ENCODE results near the gene MAPK11. TPM values are rescaled to one million over a fixed set of nuclear protein-coding genes. Genes with fewer than 3 reads are reported as not detected.

The MAPK11 gene
- polyA plus RNA-seq, 1 donor (not counting 4 experiments of a cell fraction or from before 2014, with no cell fraction given): 4.6 TPM

GRCh38 chr22:50312371-50312770 is 42.2 kb upstream of the MAPK11 start:
- no peaks in the 10 kb centered on the region for H3K9me3 ChIP-seq (ENCODE audit: control insufficient read depth, low read depth, low read length)
- no peaks in the 10 kb centered on the region for H3K36me3 ChIP-seq (ENCODE audit: control insufficient read depth in 2 of 2, extremely low read depth in 1 of 2, insufficient read depth in 2 of 2, low read length in 2 of 2)
- H3K9ac ChIP-seq (ENCODE audit: control insufficient read depth, extremely low read depth, insufficient read depth, low read length): no peak overlapping the region
- H2AFZ ChIP-seq (ENCODE audit: control insufficient read depth, low read length): no peak overlapping the region
- no peaks in the 10 kb centered on the region for H3K79me2 ChIP-seq (ENCODE audit: control insufficient read depth, insufficient read depth, low read length)
- H4K20me1 ChIP-seq (ENCODE audit: control insufficient read depth, extremely low read depth, insufficient read depth, low read length): no peaks in the 10 kb centered on the region
- H3K27me3 ChIP-seq (ENCODE audit: control insufficient read depth, extremely low read depth, insufficient read depth, low read length): peaks cover 13% of the 10 kb centered on the region
- H3K27ac ChIP-seq (ENCODE audit: control insufficient read depth, insufficient read depth, low read length): no peak overlapping the region
- peaks cover 4% of the 10 kb centered on the region for H3K4me1 ChIP-seq (ENCODE audit: control insufficient read depth, extremely low read depth, insufficient read depth, low read length)
- no peak overlapping the region for H3K4me2 ChIP-seq (ENCODE audit: control insufficient read depth, extremely low read depth, insufficient read depth, low read depth, low read length)
- H3K4me3 ChIP-seq (ENCODE audit: control insufficient read depth in 2 of 3, extremely low read depth in 1 of 3, insufficient read depth in 2 of 3, low read depth in 1 of 3, low read length in 3 of 3): no peak overlapping the region
- no peak for FAIRE-seq
- TF ChIP-seq EZH2 (IDR thresholded peaks at IDR 0.05; ENCODE audit: low read length): no peak
- no peak for TF ChIP-seq CTCF (optimal IDR thresholded peaks at IDR 0.05 in 1 of 3, IDR thresholded peaks at IDR 0.05 in 1 of 3, conservative IDR thresholded peaks at IDR 0.05 in 1 of 3; ENCODE audit: extremely low read depth in 1 of 3, insufficient read depth in 2 of 3, low read length in 3 of 3)
- DNase-seq (ENCODE audit: low read depth, low spot score): no peak
- dilution Hi-C loops (cut with MboI; ENCODE audit: extremely low pct_ligation_motif_present, low sequenced_read_pairs): no loop called here
- H3K9me1 ChIP-seq (ENCODE audit: control insufficient read depth, extremely low read depth, insufficient read depth, low read length): no peaks in the 10 kb centered on the region

- H3K79me2 ChIP-seq (ENCODE audit: control insufficient read depth, insufficient read depth, low read length): peaks cover 2% of the 10 kb centered on the region
- no peaks in the 10 kb centered on the region for H4K20me1 ChIP-seq (ENCODE audit: control insufficient read depth, extremely low read depth, insufficient read depth, low read length)
- peaks cover 13% of the 10 kb centered on the region for H3K27me3 ChIP-seq (ENCODE audit: control insufficient read depth, extremely low read depth, insufficient read depth, low read length)
- no peak overlapping the region for H3K27ac ChIP-seq (ENCODE audit: control insufficient read depth, insufficient read depth, low read length)
- H3K4me2 ChIP-seq (ENCODE audit: control insufficient read depth, extremely low read depth, insufficient read depth, low read depth, low read length): no peak overlapping the region
- TF ChIP-seq CTCF (optimal IDR thresholded peaks at IDR 0.05 in 1 of 3, IDR thresholded peaks at IDR 0.05 in 1 of 3, conservative IDR thresholded peaks at IDR 0.05 in 1 of 3; ENCODE audit: extremely low read depth in 1 of 3, insufficient read depth in 2 of 3, low read length in 3 of 3) (no peak), EZH2 (IDR thresholded peaks at IDR 0.05; ENCODE audit: low read length) (no peak)
- no peaks in the 10 kb centered on the region for H3K9me3 ChIP-seq (ENCODE audit: control insufficient read depth, low read depth, low read length)
- no peak overlapping the region for H3K4me3 ChIP-seq (ENCODE audit: control insufficient read depth in 2 of 3, extremely low read depth in 1 of 3, insufficient read depth in 2 of 3, low read depth in 1 of 3, low read length in 3 of 3)
- H3K36me3 ChIP-seq (ENCODE audit: control insufficient read depth in 2 of 2, extremely low read depth in 1 of 2, insufficient read depth in 2 of 2, low read length in 2 of 2): no peaks in the 10 kb centered on the region
- no peaks in the 10 kb centered on the region for H3K9me1 ChIP-seq (ENCODE audit: control insufficient read depth, extremely low read depth, insufficient read depth, low read length)
- no peak overlapping the region for H3K9ac ChIP-seq (ENCODE audit: control insufficient read depth, extremely low read depth, insufficient read depth, low read length)
- dilution Hi-C loops (cut with MboI; ENCODE audit: extremely low pct_ligation_motif_present, low sequenced_read_pairs): no loop called here
- DNase-seq (ENCODE audit: low read depth, low spot score) (no peak), FAIRE-seq (no peak)
- no peak overlapping the region for H2AFZ ChIP-seq (ENCODE audit: control insufficient read depth, low read length)
- H3K4me1 ChIP-seq (ENCODE audit: control insufficient read depth, extremely low read depth, insufficient read depth, low read length): peaks cover 2% of the 10 kb centered on the region
Measured at GRCh38 chr22:50311606-50312351, 41.6 kb upstream of the MAPK11 start.

Data from keratinocyte (primary cell).